GM12878 (cell line): ENCODE results near the gene KLHL34. TPM values are rescaled to one million over a fixed set of nuclear protein-coding genes. Genes with fewer than 3 reads are reported as not detected.

Experiments used
- ATAC-seq: fragments of 200-7000 bp; cut with Tn5 transposase; 3 replicates; pipeline ENCODE4 v1.9.1; 2020; ENCODE audit warnings: mild to moderate bottlenecking, moderate library complexity
- BruUV-seq: library from RNA; stranded (reverse); fragments of 400-500 nt; replicated peaks from 2 replicates; lab custom pipeline; 2021; lab: Mats Ljungman, UMichigan
- CTCF ChIA-PET: fragments of 300-600 bp; sonication (Branson Sonifier 250); formaldehyde crosslinking; extraction: SDS; loops from one replicate; lab custom pipeline; 2021; ENCODE audit warnings: inconsistent platforms; lab: Yijun Ruan, JAX
- POLR2A ChIA-PET: fragments of 350-600 bp; formaldehyde crosslinking; extraction: SDS; loops from one replicate; lab custom pipeline; 2021; ENCODE audit warnings: inconsistent platforms; lab: Charles Lee
- RAD21 ChIA-PET: fragments of 300-600 bp; sonication (Branson Sonifier 250); formaldehyde crosslinking; loops from one replicate; lab custom pipeline; 2023; ENCODE audit warnings: antibody characterized with exemption; ENCODE audit not compliant: unreplicated experiment; lab: Charles Lee
- SMC1A ChIA-PET: fragments of 300-600 bp; sonication (Branson Sonifier 250); formaldehyde crosslinking; loops from one replicate; lab custom pipeline; 2023; ENCODE audit not compliant: unreplicated experiment, uncharacterized antibody; lab: Charles Lee
- DNase-seq: peaks from one replicate; pipeline ENCODE4 v3.0.0-alpha.2; 2011; ENCODE audit warnings: low read depth, low spot score
- FAIRE-seq: peaks from 3 replicates; lab custom pipeline; 2011; peaks lifted over from hg19 to GRCh38; lab: Jason Lieb, UNC
- H2AFZ ChIP-seq: 2 replicates; pipeline ENCODE4 v1.6.0; 2011; ENCODE audit warnings: low read depth, low read length, control low read depth; ENCODE audit not compliant: control insufficient read depth
- H3K27ac ChIP-seq: 2 replicates; pipeline ENCODE4 v1.5.1; 2011; ENCODE audit warnings: control low read depth; ENCODE audit not compliant: control insufficient read depth, insufficient read depth
- H3K27me3 ChIP-seq, 2 experiments: replicated peaks in 1 of 2; 2 replicates each; pipeline versions ENCODE4 v1.6.0 to v1.6.1; 2011; ENCODE audit warnings: low read length in 1 of 2; ENCODE audit not compliant: control insufficient read depth in 2 of 2, insufficient read depth in 2 of 2
- H3K36me3 ChIP-seq, 2 experiments: 2 replicates each; pipeline ENCODE4 v1.5.1; 2011; ENCODE audit warnings: low read length in 1 of 2; ENCODE audit not compliant: control insufficient read depth in 2 of 2, insufficient read depth in 2 of 2
- H3K4me1 ChIP-seq: 2 replicates; pipeline ENCODE4 v1.6.1; 2011; ENCODE audit warnings: mild to moderate bottlenecking, low read length, moderate library complexity, mixed read lengths; ENCODE audit not compliant: control insufficient read depth, insufficient read depth
- H3K4me2 ChIP-seq: 2 replicates; pipeline ENCODE4 v1.6.0; 2011; ENCODE audit warnings: control low read depth; ENCODE audit not compliant: control insufficient read depth, insufficient read depth
- H3K4me3 ChIP-seq: fragments of 200-600 bp; sonication (generic); 2 replicates; pipeline ENCODE4 v1.5.1; 2016
- H3K79me2 ChIP-seq: 2 replicates; pipeline ENCODE4 v1.6.0; 2011; ENCODE audit warnings: low read length; ENCODE audit not compliant: control insufficient read depth, insufficient read depth
- H3K9ac ChIP-seq: 2 replicates; pipeline ENCODE4 v1.8.0; 2011; ENCODE audit warnings: low read length, control low read depth, mixed read lengths; ENCODE audit not compliant: control insufficient read depth, insufficient read depth
- H3K9me3 ChIP-seq: replicated peaks from 3 replicates; pipeline ENCODE4 v1.5.1; 2011; ENCODE audit warnings: mild to moderate bottlenecking, low read length; ENCODE audit not compliant: control insufficient read depth, insufficient read depth
- H4K20me1 ChIP-seq: 2 replicates; pipeline ENCODE4 v1.6.0; 2011; ENCODE audit not compliant: control insufficient read depth, insufficient read depth
- BMI1 ChIP-seq: fragments of 450-650 bp; IDR thresholded peaks from 2 replicates; pipeline ENCODE4 v1.6.1; 2016; ENCODE audit warnings: mild to moderate bottlenecking, moderate library complexity, borderline replicate concordance
- CEBPB ChIP-seq, 2 experiments: fragments of 150-350 bp in 1 of 2; IDR thresholded peaks; 2 replicates each; pipeline ENCODE4 v1.6.1; 2012 to 2014; ENCODE audit warnings: low read depth in 2 of 2, low read length in 2 of 2, borderline replicate concordance in 1 of 2, inconsistent platforms in 1 of 2
- HSF1 ChIP-seq: fragments of 150-350 bp; IDR thresholded peaks from 2 replicates; pipeline ENCODE4 v1.6.1; 2014; ENCODE audit warnings: mild to moderate bottlenecking, low read depth, low read length
- KDM1A ChIP-seq: fragments of 200-600 bp; sonication (generic); IDR thresholded peaks from 2 replicates; pipeline ENCODE4 v1.6.1; 2016; ENCODE audit warnings: borderline replicate concordance
- MEF2B ChIP-seq: fragments of 450-650 bp; IDR thresholded peaks from 2 replicates; pipeline ENCODE4 v1.6.1; 2018; ENCODE audit warnings: mild to moderate bottlenecking, moderate library complexity; ENCODE audit not compliant: partially characterized antibody, poor library complexity, severe bottlenecking
- MXI1 ChIP-seq: fragments of 150-350 bp; IDR thresholded peaks from 2 replicates; pipeline ENCODE4 v1.6.1; 2011; ENCODE audit warnings: low read depth, mild to moderate bottlenecking, inconsistent platforms, low read length, improper control_type of control experiment
- NFIC ChIP-seq: IDR thresholded peaks from 2 replicates; pipeline ENCODE4 v1.6.1; 2012; ENCODE audit warnings: low read depth, mild to moderate bottlenecking, inconsistent platforms, low read length, moderate library complexity
- NRF1 ChIP-seq: conservative IDR thresholded peaks from 2 replicates; pipeline ENCODE4 v1.6.1; 2011; ENCODE audit warnings: mild to moderate bottlenecking, low read depth, low read length, improper control_type of control experiment
- SKIL ChIP-seq: fragments of 450-650 bp; IDR thresholded peaks from 2 replicates; pipeline ENCODE4 v1.6.1; 2017; ENCODE audit warnings: mild to moderate bottlenecking, low read depth, inconsistent platforms; ENCODE audit not compliant: poor library complexity, severe bottlenecking
- TBL1XR1 ChIP-seq: IDR thresholded peaks from 2 replicates; pipeline ENCODE4 v1.6.1; 2012; ENCODE audit warnings: low read depth, low read length, improper control_type of control experiment
- ZNF274 ChIP-seq: IDR thresholded peaks from one replicate; pipeline ENCODE4 v1.8.0; 2011; ENCODE audit not compliant: insufficient read length, insufficient read depth
- ZNF687 ChIP-seq: fragments of 450-650 bp; IDR thresholded peaks from 2 replicates; pipeline ENCODE4 v1.6.1; 2017; ENCODE audit warnings: mild to moderate bottlenecking, moderate library complexity
- WGBS: methylation state at CpG from one replicate; pipeline ENCODE4 v1.1.6; 2016; ENCODE audit warnings: low lambda C conversion rate; ENCODE audit not compliant: insufficient replicate concordance, insufficient coverage; ENCODE audit errors: missing lambda C conversion rate; 5-methylcytosine and 5-hydroxymethylcytosine counted together
- in situ Hi-C: fragments of 300-500 bp; cut with MboI; formaldehyde crosslinking; loops from 9 replicates; pipeline ENCODE4 v1.14.3; 2018; ENCODE audit warnings: mixed read lengths
- intact Hi-C: fragments of 100-400 bp; cut with micrococcal nuclease; formaldehyde crosslinking; loops from one replicate; pipeline ENCODE4 v1.14.2; 2022; ENCODE audit not compliant: unreplicated experiment
- polyA plus RNA-seq, 11 experiments: library from polyadenylated mRNA; depleted of rRNA in 4 of 11; unstranded in 6 of 11; stranded (reverse) in 5 of 11; fragments of >200 nt; fragmentation: Nextera tagmentation in 4 of 11; fragmentation: Illumina TruSeq in 1 of 11; extraction: Ambion mirVana in 4 of 11; extraction: Trizol in 1 of 11; gene quantifications; 1 replicate in 1 of 11; 2 replicates in 10 of 11; pipeline versions ENCODE4 v1.2.1 to v1.2.3, GENCODE V29; 2011 to 2016; ENCODE audit warnings: inconsistent platforms in 2 of 11, missing spikeins in 2 of 11, low read depth in 1 of 11
- total RNA-seq, 4 experiments: library from RNA; depleted of rRNA in 3 of 4; stranded (reverse); fragments of >200 nt in 3 of 4; fragmentation: Illumina TruSeq in 1 of 4; extraction: Trizol in 1 of 4; gene quantifications; 2 replicates each; pipeline versions ENCODE4 v1.2.1 to v1.2.3, GENCODE V29; 2013 to 2021

KLHL34 gene
- total and polyA plus RNA-seq, 10 of the 15 experiments (the other 5 are each of a cell fraction or from before 2014, with no cell fraction given): not detected

GRCh38 chrX:21683941-21684340 is 25.8 kb upstream of the KLHL34 start (continued):
- TF ChIP-seq SKIL: no peak
- TF ChIP-seq CEBPB (IDR thresholded peaks at IDR 0.05; ENCODE audit: borderline replicate concordance in 1 of 2, low read depth in 2 of 2, low read length in 2 of 2): no peak
- TF ChIP-seq KDM1A: no peak
- TF ChIP-seq MEF2B: no peak
- TF ChIP-seq NFIC: no peak

- in situ Hi-C loops (no loop called here), intact Hi-C loops (loop anchor here (10.0 kb wide), 1 partner anchor 63 kb away; no protein-coding TSS in a partner anchor)
- Histone ChIP-seq H3K9ac (no peak overlapping the region), H3K4me2 (no peak overlapping the region), H3K79me2 (no peaks in the 10 kb centered on the region), H3K27ac (no peak overlapping the region), H3K27me3 (no peaks in the 10 kb centered on the region), H4K20me1 (no peaks in the 10 kb centered on the region), H2AFZ (no peak overlapping the region), H3K4me1 (no peaks in the 10 kb centered on the region), H3K36me3 (no peaks in the 10 kb centered on the region), H3K4me3 (no peak overlapping the region), H3K9me3 (no peaks in the 10 kb centered on the region)
- TF ChIP-seq ZNF687 (no peak), BMI1 (no peak), NRF1 (no peak), HSF1 (no peak), MXI1 (no peak), TBL1XR1 (no peak), ZNF274 (no peak)
- ChIA-PET SMC1A (no interaction called here), POLR2A (no interaction called here), RAD21 (no interaction called here), CTCF (no interaction called here)
- 10% methylated on average over 4 of the region's 4 CpGs for WGBS
- FAIRE-seq: no peak
- BruUV-seq: no TSS peak
- no peak for ATAC-seq
- no peak for DNase-seq
Measured at GRCh38 chrX:21678048-21678612, 20.0 kb upstream of the KLHL34 start.
